RWPE1 (cell line): Measurements from ENCODE around the gene ATAD3C.

Source experiments
- CTCF ChIA-PET: fragments of 350-600 bp; sonication (Branson Sonifier 250); formaldehyde crosslinking; extraction: SDS; loops from one replicate; lab custom pipeline; 2021; lab: Yijun Ruan, JAX
- POLR2A ChIA-PET: fragments of 400-600 bp; formaldehyde crosslinking; extraction: SDS; loops from one replicate; lab custom pipeline; 2020; ENCODE audit warnings: antibody characterized with exemption; ENCODE audit not compliant: low non-redundant PET; lab: Yijun Ruan, JAX
- DNase-seq: peaks from one replicate; pipeline ENCODE4 v3.0.0; 2012; ENCODE audit warnings: low spot score
- H3K27ac ChIP-seq: fragments of 450-650 bp; 2 replicates; pipeline ENCODE4 v1.5.1; 2017
- CTCF ChIP-seq: fragments of 450-650 bp; conservative IDR thresholded peaks from 2 replicates; pipeline ENCODE4 v1.5.1; 2017; ENCODE audit warnings: low read depth, mild to moderate bottlenecking

The ATAD3C gene

GRCh38 chr1:1432274-1432950 lies 17.1 kb upstream of the ATAD3C start:
- CTCF ChIA-PET: interaction anchor here (1.0 kb wide), 1 partner anchor 32 kb away, joined by 5 read pairs; no protein-coding TSS in a partner anchor
- POLR2A ChIA-PET: interaction anchor here (0.6 kb wide), 1 partner anchor 36 kb away, joined by 11 read pairs; no protein-coding TSS in a partner anchor
- TF ChIP-seq CTCF: no peak
- peak overlapping the region; percentile 57 for H3K27ac ChIP-seq
- DNase-seq: no peak

GRCh38 chr1:1432951-1433803 lies 16.3 kb upstream of the ATAD3C start:
- no peak for TF ChIP-seq CTCF
- POLR2A ChIA-PET: interaction anchor here (0.6 kb wide), 1 partner anchor 37 kb away, joined by 11 read pairs; no protein-coding TSS in a partner anchor
- peak overlapping the region; percentile 42 for H3K27ac ChIP-seq
- CTCF ChIA-PET: interaction anchor here (0.6 to 1.8 kb wide), 4 partner anchors 26 to 291 kb away, joined by 3 to 7 read pairs (median 4); partner anchors contain the start of gene MRPL20
- peak; percentile 75 for DNase-seq

- CTCF ChIA-PET: interaction anchor here (0.6 to 1.8 kb wide), 4 partner anchors 26 to 291 kb away, joined by 3 to 7 read pairs (median 4); partner anchors contain the start of gene MRPL20
- no peak for DNase-seq
- H3K27ac ChIP-seq: peak overlapping the region; percentile 42
- no peak for TF ChIP-seq CTCF
- POLR2A ChIA-PET: interaction anchor here (0.8 to 0.9 kb wide), 2 partner anchors 13 to 26 kb away, joined by 3 read pairs; partner anchors contain the start of gene ANKRD65
These were observed 15.7 kb upstream of the ATAD3C start for GRCh38 chr1:1433804-1434130.

- ChIA-PET CTCF (interaction anchor here (0.6 to 1.8 kb wide), 4 partner anchors 27 to 292 kb away, joined by 3 to 7 read pairs (median 3); partner anchors contain the start of gene MRPL20), POLR2A (interaction anchor here (0.8 to 0.9 kb wide), 2 partner anchors 13 to 27 kb away, joined by 3 read pairs; partner anchors contain the start of gene ANKRD65)
- H3K27ac ChIP-seq: peak overlapping the region; percentile 42; the same call in 1 of the 2 replicates
- DNase-seq: no peak
- no peak for TF ChIP-seq CTCF
These were observed 15.2 kb upstream of the ATAD3C start for GRCh38 chr1:1434131-1434823.

- CTCF ChIA-PET: interaction anchor here (0.6 to 1.8 kb wide), 2 partner anchors 27 to 63 kb away, joined by 3 to 7 read pairs; partner anchors contain the start of gene MRPL20
- no peak for TF ChIP-seq CTCF
- H3K27ac ChIP-seq: peak overlapping the region; percentile 42
- POLR2A ChIA-PET: no interaction called here
- DNase-seq: no peak
These were observed 14.7 kb upstream of the ATAD3C start for GRCh38 chr1:1434824-1435105.
